ENCODE data around the gene GPR4.

GPR4 gene

DNA sequence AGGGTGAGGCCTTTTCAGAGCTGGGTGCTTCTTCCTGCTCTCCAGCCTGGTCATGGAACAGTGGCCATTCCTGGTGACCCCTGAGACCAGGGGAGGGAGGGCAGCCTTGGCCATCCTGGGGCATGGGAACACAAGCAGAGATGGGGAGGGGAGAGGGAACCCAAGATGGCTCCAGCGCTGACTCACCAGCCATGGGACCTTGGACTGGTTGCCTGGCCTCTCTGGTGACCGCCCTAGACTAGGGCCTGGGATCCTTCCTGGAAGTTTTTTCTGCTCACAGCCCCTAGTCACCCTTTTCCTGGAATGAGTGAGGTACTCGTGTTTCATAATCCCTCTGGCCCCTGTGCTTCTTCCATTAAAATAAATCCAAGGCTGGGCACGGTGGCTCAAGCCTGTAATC is 14.1 kb downstream of the GPR4 start:
- no peak for DNase-seq

DNA sequence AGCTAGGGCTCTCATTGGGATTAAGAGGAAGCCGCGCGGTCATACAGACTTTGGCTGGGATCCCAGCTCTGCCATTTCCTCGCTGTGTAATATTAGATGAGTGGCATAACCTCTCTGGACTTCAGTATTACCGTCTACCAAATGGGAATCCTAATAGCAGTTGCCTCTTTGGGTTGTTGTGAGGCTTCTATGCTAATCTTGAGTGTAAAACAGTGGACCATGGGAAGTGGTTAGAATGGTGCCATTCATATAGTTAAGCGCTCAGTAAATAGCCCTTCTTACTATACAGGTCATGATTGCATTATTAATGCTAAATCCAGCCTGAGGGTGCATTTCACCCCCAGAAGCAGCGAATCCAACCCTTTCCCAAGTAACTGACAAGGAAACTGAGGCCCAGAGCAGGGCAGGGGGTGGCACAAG is 16.8 kb downstream of the GPR4 start:
- no peak for DNase-seq

DNA sequence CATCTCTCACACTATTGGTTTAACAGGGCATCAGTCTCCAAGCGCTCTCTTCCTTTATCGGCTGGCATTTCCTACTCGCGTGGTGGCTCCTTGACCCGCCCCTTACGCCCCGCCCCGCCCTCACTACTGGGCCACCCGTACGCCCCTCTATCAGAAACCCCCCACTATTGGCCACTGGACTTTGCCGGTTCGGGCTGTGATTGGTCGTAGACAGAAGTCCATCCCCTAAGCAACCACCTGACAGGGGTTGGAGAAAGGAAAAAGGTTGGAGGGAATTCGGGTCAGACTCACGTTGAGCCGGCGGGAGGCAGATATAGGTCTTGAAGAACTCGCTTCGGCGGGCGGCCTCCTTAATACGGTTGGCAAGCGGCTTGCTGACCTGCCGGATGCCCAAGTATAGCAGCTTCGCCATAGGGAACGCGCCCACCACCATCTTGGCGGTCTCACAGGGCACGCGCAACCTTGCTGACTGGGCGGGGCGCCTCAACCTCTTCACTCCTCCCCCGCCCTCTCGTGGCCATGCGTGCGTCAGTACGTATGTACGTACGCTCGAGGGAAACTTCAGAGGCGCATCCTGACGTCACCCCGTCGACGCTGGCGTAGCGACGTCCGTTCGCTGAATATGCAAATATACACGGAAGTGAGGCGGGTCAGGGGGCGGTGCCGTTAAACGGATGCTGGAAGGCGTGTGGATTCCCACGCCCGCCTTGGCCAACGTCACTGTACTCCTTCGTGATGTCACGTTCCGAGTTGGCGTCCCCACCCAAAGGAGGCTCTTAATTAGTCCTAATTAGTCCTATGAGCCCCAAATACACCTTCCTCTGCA is 17.5 kb downstream of the GPR4 start, which contains the start of gene OPA3:
Gene OPA3 (minus strand): TSS at position 471 of the 826 bp plus-strand sequence. CDS start 38 bp downstream, at position 433.
- peak; percentile 97 for DNase-seq

DNA sequence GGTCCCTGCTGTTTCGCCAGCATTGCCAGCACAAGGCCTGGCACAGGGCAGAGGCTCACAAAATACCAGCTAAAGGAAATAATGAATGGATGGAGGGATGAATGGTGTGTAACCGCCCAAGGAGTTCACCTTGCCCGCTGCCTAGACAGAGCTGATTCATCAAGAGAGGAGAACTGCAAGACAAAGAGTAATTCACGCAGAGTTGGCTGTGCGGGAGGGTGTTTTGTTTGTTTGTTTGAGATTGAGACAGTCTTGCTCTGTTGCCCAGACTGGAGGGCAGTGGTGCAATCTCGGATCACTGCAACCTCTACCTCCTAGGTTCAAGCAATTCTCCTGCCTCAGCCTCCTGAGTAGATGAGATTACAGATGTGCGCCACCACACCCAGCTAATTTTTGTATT is 20.4 kb downstream of the GPR4 start:
- no peak for DNase-seq

DNA sequence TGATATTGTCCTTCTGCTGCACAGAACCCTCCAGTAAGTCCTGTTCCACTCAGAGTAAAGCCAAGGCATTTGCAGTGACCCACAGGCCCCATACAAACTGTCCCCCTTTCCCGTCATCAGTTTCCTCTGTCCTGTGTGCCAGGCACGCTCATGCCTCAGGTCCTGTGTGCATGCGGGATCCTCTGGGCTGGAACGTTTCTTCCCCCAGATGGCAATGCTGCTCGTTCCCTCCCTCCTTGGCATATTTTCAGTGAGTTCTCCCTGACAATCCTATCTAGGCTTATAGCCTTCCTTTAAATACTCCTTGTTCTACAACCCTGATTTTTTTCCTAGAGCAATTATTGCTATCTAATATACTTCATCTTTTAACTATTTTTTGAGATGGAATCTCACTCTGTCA is 23.2 kb downstream of the GPR4 start:
- no peak for DNase-seq

DNA sequence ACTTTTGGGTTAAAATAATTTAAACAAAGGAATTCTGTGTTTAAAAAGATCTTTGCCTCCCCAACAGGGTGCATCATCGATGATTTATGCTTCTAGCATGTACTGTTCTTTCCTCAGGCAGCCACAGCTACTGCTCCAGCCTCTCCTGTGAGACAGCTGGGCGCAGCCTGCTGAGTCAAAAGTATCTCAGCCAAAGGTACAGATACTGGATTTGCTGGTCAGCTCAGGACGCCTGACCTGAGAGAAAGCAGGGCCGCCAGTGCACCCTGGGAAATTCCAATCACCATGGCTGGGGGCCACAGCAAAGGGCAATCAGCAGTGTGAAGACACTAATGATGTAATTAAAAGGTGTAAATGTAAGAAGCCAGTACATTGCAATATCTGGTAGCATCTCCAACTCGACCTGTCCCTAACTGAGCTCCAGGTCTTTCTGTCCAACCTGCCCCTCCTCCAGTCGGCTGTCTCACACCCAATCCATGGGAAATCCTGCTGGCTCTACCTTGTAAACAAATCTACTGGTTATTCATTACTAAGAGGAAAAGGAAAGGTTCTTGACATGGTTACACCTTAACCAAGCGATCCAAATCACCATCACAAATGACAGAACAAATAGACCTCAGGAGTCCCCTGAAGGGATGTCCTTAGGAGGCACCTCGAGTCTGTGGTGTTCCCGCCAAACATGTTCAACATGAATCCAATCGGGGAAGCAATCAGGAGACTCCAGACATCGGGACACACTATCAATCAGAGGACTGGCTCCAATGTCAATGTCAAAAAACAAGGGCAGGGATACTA is 24.7 kb downstream of the GPR4 start:
- no peak for DNase-seq

DNA sequence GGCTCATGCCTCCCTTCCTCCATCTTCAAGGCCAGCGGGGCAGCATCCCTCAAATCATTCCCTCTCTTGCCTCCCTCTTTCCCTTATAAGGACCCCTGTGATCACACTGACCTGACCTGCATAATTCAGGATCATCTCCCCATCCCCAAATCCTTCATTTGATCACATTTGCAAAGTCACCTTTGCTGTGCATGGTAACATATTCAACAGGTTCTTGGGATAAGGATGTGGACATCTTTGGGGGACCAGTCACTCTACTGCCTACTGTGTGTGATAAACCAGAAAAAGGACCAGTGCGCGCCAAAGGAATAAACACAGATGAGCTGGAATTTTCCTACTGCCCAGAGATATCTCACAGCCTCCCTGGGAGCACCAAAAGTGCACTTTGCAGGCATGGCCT is 25.3 kb downstream of the GPR4 start:
- DNase-seq, result no peak

- no peak for DNase-seq
Measured at GRCh38 chr19:45575216-45575615, 26.8 kb downstream of the GPR4 start.

GRCh38 chr19:45574526-45574925 is 27.5 kb downstream of the GPR4 start:
- DNase-seq, result no peak

GRCh38 chr19:45571457-45572220 is 30.4 kb downstream of the GPR4 start:
- no peak for DNase-seq

DNA sequence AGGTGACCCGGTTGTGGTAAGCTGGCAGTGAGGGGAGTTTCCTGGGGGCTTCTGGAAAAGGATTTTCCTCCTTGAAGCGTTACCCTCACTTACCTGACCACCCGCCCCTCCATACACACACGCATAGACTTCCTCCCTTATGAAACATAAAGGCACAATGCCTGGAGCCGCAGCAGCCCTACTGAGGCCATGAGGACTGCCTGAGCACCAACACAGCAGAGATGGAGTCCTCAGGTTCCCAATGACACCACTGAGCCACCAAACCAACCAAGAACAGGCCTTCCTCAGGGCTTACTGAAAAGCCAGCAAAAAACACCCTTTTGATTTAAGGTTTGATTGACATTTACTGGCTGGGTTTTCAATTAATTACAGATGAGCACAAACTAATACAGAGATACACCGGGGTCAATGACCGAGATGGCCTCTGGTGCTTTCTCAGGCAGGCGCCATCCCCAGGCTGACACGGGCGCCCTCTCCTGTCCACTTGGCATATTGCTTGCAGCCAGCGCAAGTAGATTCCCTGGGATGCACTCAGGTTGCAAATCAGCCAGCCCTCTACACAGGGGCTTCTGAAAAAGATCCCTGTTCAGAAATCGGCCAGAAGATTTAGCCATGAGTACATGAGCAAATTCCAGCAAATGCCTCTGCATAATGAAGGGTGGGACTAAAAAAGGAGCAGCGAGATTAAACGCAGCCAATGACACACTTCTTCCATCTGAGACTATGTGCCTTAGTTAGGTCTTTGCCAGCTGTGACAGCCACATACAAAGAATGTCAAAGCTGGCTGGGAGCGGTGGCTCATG is 32.2 kb downstream of the GPR4 start:
- no peak for DNase-seq

DNA sequence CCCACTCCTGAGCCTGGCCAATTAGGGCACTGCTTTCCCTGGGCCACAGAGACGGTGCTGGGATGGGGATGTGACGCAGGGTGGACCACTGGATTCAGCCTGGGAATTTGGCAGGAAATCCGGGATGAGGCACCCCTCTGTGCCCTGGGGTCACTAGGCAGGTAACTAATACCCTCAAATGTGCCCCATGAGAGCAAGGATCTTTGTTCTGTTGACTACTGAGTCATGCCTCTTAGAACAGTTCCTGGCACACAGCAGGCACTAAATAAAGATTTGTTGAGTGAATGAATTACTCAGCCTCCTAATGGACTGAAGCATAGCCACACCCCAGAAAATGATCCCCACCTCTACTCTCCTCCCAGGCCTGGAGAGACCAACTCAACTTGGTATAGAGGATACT is 33.3 kb downstream of the GPR4 start:
- DNase-seq, result no peak

GRCh38 chr19:45567609-45568008 is 34.4 kb downstream of the GPR4 start:
- no peak for DNase-seq

GRCh38 chr19:45564131-45564780 is 37.8 kb downstream of the GPR4 start:
- DNase-seq, result no peak

DNA sequence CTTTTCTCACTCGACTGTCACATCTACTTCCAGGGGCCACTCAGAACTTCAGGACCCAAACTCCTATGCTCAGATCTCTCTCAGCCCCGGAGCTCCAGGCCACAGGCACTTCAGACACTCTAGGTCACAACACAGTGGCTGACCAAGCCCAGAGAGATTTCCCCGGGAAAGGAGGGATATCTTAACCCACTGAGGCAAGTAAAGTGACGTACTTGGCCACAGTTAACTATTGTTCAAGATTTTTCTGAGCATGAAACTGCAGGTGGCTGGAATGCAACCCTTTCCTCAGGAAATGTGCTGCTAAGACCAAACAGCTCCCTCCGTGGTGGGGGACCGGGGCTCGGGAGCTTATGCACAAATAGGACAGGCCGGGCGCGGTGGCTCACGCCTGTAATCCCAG is 41.3 kb downstream of the GPR4 start:
- DNase-seq, result no peak

GRCh38 chr19:45560038-45560437 is 42.0 kb downstream of the GPR4 start:
- DNase-seq, result no peak

DNA sequence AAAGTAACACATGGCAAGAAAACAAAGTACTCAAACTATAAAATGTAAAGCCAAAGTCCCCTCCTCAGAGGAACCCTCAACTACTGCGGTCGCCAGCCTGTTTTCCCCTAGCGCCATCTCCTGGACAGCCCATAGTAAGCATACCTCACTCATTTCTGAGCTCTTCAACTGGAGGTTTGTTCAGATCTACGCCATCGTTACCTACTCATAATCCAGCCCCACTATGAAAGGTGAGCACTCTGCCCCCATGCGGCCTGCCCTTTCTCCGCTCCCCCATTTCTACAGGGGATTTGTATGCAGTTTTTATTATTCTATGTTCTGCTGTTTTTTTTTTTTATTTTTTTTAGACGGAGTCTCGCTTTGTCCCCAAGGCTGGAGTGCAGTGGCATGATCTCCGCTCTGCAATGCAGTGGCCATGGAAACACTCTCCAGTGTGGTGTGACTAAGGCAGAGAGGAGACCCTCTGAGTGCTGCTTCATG is 43.6 kb downstream of the GPR4 start:
- no peak for DNase-seq

DNA sequence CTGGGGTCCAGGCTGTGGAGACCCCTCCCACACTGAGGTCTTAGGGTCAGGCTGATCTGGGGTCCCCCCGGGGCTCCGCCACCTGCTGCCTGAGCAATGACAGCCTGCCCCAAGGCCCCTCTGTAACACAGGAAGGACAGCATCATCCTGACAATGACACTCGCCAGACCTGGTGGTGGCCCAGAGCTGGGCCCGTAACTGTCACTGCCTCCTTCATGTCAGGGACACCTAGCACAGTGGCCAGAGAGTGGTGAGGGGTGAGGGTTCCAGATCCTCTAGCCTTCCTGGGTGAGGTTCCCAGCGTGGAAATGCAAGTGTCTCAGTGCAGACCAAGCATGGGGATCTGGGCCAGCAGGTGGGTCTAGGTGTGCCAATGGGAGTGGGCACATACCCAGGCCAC is 45.2 kb downstream of the GPR4 start:
- DNase-seq, result no peak

DNA sequence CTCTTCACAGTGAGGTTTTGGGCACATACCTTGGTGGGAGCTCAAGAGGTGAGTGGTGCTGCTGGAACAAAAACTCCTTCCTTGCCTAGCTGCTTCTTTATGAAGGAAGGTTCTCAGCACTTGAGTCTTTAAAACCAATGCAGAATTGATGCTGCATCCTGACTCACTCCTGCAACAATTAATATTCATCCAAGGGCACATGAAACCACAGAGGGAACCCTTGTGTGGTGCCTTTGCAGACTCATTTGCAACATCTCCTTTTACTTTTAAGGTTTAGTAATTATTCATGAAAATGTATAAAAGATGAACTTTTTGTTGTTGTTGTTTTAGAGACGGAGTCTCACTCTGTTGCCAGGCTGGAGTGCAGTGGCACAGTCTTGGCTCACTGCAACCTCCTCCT is 47.5 kb downstream of the GPR4 start:
- DNase-seq, result no peak

DNA sequence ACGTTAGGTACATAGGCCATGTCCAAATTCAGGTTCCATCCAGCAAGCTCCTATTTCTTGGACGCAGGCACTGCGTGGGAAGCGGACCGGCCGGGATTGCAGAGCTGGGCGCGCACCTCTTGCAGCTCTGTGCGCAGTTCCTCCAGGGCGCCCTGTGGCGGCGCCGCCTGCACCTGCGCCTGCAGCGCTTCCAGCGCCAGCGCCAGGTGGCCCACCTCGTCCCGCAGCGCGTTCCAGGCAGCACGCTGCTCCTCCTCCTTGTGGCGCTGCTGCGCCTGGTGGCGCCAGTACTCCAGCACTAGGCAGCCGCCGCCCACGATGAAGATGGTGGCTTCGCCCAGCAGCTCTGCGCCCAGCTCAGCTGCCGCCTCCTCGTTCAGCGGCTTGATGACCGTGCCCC is 48.5 kb downstream of the GPR4 start:
- no peak for DNase-seq

GRCh38 chr19:45547965-45548609 is 53.9 kb downstream of the GPR4 start:
- no peak for DNase-seq
